ENCODE measurements around the gene USP21.

Gene USP21

GRCh38 chr1:161195171-161195570 is 35.9 kb downstream of the USP21 start:
- DNase-seq: no peak

- DNase-seq: no peak
Observed at GRCh38 chr1:161196111-161196510, 36.8 kb downstream of the USP21 start.

- DNase-seq: no peak
Observed at GRCh38 chr1:161196521-161197451, 37.5 kb downstream of the USP21 start.

GRCh38 chr1:161197560-161198193 is 38.4 kb downstream of the USP21 start:
- no peak for DNase-seq

GRCh38 chr1:161198194-161198896 is 39.0 kb downstream of the USP21 start:
- DNase-seq: no peak

- no peak for DNase-seq
Observed at GRCh38 chr1:161198897-161199431, 39.7 kb downstream of the USP21 start, which contains the start of gene ADAMTS4. ADAMTS4 (minus strand) TSS chr1:161199054; CDS start chr1:161198627, 427 bp downstream.

- no peak for DNase-seq
Observed at GRCh38 chr1:161199506-161200139, 40.3 kb downstream of the USP21 start.

- DNase-seq: no peak
Observed at GRCh38 chr1:161200421-161200991, 41.2 kb downstream of the USP21 start.

GRCh38 chr1:161200992-161201835 is 41.9 kb downstream of the USP21 start:
- no peak for DNase-seq

GRCh38 chr1:161201836-161202712 is 42.8 kb downstream of the USP21 start, which contains the start of gene NDUFS2:
NDUFS2 (plus strand) TSS chr1:161202367; CDS start chr1:161202386, 19 bp downstream.
- DNase-seq: peak; percentile 94

- no peak for DNase-seq
Observed at GRCh38 chr1:161206411-161207140, 47.3 kb downstream of the USP21 start.

- DNase-seq: no peak
Observed at GRCh38 chr1:161207173-161207572, 47.9 kb downstream of the USP21 start.

- peak; percentile 77 for DNase-seq
Observed at GRCh38 chr1:161209790-161210409, 50.6 kb downstream of the USP21 start.

- no peak for DNase-seq
Observed at GRCh38 chr1:161214369-161214768, 55.1 kb downstream of the USP21 start.

GRCh38 chr1:161215076-161215475 is 55.8 kb downstream of the USP21 start, which contains the start of gene FCER1G:
FCER1G (plus strand) TSS chr1:161215295; CDS start chr1:161215322, 27 bp downstream.
- DNase-seq: no peak

Data from activated naive CD4-positive, alpha-beta T cell treated with anti-CD3 and anti-CD28 coated beads, Interleukin-2, amount 50 U/mL, for 16 hours (primary cell).